ENCODE data around the gene CHIC1. TPM values are rescaled to one million over a fixed set of nuclear protein-coding genes. Genes with fewer than 3 reads are reported as not detected.
"Not testable (repeated sequence)": the region's sequence is repeated elsewhere in the genome, so short reads cannot be mapped to it uniquely, and the experiment has no call there.

Gene CHIC1
- total RNA-seq, 2 donors from 2014 or later, result 4.2 to 8.3 TPM

DNA sequence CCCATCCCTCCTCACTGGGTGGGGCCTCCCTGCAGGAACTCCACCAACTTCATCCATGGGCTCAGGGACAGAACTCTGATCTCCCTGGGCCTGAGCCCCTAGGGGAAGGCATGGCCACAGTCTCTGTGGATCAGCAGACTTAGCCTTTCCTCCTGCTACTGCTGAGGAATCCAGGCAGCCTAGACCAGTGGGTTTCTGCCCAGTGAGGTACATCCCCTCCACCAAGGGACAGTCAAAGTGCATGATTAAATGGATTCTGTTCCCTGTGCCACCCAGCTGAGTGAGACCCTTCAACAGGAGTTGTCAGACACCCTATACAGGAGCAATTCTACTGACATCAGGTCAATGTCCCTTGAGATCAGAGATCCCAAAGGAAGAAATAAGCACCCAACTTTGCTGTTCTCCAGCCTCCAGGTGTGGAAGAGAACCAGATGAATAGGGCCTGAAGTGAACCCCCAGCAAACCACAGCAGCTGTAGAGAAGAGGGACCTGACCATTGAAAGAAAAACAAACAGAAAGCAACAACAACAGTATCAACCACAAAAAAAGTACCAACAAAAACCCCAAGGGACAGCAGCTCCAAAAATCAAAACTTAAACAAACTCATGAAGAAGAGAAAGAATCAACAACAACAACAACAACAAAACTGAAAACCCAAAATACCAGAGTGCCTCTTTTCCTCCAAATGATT lies 84.8 kb downstream of the CHIC1 start:
- Mint-ChIP-seq H3K27me3 (no peaks in the 10 kb centered on the region), H3K4me3 (no peak overlapping the region), H3K9me3 (no peaks in the 10 kb centered on the region), H3K27ac (no peak overlapping the region), H3K4me1 (no peaks in the 10 kb centered on the region), H3K36me3 (ENCODE audit: low read depth) (peaks cover 20% of the 10 kb centered on the region)
- no peak for ATAC-seq (replicated peaks)

DNA sequence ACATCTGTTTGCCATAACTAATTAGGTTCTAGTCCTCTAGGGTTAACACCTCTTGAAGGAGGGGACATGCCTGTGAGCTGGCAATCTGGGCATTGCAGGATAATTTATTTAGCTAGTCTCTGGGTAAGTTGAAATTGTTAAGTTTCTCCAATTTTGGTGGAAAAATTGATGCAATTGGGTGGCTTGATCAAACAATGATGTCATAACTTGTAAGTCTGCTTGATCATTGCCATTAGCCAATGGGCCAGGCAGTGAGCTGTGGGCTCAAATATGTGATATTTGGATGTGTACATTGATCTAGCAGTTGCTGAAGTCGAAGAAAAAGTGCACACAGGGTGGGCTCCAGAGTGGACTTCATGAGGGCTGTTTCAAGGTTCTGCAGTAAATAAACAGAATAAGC lies 98.3 kb downstream of the CHIC1 start:
- ATAC-seq (replicated peaks); H3K4me3 Mint-ChIP-seq: not testable (repeated sequence)

DNA sequence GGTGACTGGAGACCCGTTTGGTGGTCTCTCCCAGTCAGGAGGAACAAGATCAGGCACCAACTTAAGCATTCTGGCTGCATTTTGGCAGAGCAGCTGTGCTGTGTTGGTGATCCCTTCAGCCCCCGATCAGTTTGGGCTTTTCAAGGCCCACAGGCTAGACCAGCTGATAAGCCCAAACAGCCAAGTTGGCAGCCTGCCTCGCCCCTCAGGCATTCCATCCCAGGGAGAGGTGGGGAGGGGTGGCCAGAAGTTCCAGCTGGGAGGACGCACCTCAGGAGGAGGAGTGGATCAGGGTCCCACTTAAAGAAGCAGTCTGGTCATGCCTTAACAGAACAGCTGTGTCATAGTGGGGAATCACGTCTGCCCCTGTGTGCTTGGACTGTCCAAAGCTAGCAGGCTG lies 105.8 kb downstream of the CHIC1 start:
- H3K4me1 Mint-ChIP-seq, result no peaks in the 10 kb centered on the region
- no peak overlapping the region for H3K4me3 Mint-ChIP-seq
- H3K27me3 Mint-ChIP-seq, result no peaks in the 10 kb centered on the region
- no peak for ATAC-seq (replicated peaks)
- H3K9me3 Mint-ChIP-seq, result peaks cover 6% of the 10 kb centered on the region
- H3K36me3 Mint-ChIP-seq (ENCODE audit: low read depth), result no peaks in the 10 kb centered on the region
- H3K27ac Mint-ChIP-seq, result no peak overlapping the region

More for the DNA sequence above, 98.3 kb downstream of the CHIC1 start:
- not testable (repeated sequence) for H3K27me3 Mint-ChIP-seq, H3K27ac Mint-ChIP-seq, H3K9me3 Mint-ChIP-seq, H3K4me1 Mint-ChIP-seq
- peaks cover 24% of the 10 kb centered on the region for H3K36me3 Mint-ChIP-seq (ENCODE audit: low read depth)

DNA sequence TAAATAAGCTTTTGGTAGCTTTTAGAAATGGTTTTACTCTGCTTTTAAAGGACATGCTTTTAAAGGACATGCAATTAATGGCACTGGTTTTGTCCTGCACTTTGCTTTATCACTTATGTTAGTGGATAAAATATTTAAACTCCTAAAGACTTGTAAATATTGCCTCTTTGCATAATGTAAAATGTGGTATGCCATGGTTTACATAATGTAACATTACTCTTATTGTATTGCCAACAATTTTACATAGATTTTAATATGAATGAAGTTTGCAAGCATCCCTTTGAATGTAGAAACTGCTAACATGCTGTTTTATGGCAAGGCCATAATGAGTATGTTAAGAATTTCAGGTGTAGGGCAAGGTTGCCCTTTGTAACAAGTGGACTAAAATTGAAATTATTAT lies 118.4 kb downstream of the CHIC1 start:
- H3K4me3 Mint-ChIP-seq, result no peak overlapping the region
- H3K27me3 Mint-ChIP-seq, result no peaks in the 10 kb centered on the region
- peaks cover 39% of the 10 kb centered on the region for H3K36me3 Mint-ChIP-seq (ENCODE audit: low read depth)
- H3K4me1 Mint-ChIP-seq, result no peaks in the 10 kb centered on the region
- no peak for ATAC-seq (replicated peaks)
- H3K9me3 Mint-ChIP-seq, result no peaks in the 10 kb centered on the region
- H3K27ac Mint-ChIP-seq, result no peak overlapping the region

DNA sequence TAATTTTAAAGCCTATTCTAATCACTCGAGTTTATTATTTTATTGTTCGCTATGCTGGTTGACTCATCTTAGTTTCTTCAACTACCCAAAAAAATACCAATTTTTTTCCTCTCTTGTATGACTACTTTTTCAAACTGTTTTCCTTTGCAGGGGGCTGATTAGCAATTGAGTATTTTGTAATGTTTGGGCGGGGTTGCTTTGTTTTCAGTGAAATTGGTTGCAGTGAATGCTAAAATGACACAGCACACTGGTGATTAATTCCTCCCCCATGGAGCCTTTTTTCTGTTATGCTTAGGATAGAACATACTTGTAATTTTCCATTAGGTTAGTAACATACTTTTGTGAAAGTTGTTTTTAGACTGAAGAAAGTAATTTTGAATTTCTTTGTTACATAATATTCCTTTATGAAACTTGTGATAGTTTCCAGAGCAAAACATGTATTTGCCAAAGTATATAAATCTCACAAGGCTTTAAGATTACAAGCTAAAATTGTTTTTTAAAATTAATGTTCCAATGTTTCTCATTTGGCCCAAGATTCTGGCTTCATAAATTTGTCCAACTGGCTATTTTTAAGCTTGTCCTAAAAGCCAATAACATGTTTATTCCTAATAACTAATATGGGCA lies 120.4 kb downstream of the CHIC1 start:
- no peak overlapping the region for H3K27ac Mint-ChIP-seq
- no peak overlapping the region for H3K4me3 Mint-ChIP-seq
- no peaks in the 10 kb centered on the region for H3K4me1 Mint-ChIP-seq
- H3K27me3 Mint-ChIP-seq, result no peaks in the 10 kb centered on the region
- peaks cover 4% of the 10 kb centered on the region for H3K9me3 Mint-ChIP-seq
- no peak for ATAC-seq (replicated peaks)
- peaks cover 52% of the 10 kb centered on the region for H3K36me3 Mint-ChIP-seq (ENCODE audit: low read depth)

DNA sequence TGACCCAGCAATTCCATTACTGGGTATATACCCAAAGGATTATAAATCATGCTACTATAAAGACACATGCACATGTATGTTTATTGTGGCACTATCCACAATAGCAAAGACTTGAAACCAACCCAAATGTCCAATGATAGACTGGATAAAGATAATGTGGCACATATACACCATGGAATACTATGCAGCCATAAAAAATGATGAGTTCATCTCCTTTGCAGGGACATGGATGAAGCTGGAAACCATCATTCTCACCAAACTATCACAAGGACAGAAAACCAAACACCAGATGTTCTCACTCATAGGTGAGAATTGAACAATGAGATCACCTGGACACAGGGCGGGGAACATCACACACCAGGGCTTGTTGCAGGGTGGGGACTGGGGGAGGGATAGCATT lies 144.0 kb downstream of the CHIC1 start:
- not testable (repeated sequence) for H3K9me3 Mint-ChIP-seq; H3K27me3 Mint-ChIP-seq; H3K4me3 Mint-ChIP-seq; H3K27ac Mint-ChIP-seq; H3K36me3 Mint-ChIP-seq (ENCODE audit: low read depth); H3K4me1 Mint-ChIP-seq; ATAC-seq (replicated peaks)

DNA sequence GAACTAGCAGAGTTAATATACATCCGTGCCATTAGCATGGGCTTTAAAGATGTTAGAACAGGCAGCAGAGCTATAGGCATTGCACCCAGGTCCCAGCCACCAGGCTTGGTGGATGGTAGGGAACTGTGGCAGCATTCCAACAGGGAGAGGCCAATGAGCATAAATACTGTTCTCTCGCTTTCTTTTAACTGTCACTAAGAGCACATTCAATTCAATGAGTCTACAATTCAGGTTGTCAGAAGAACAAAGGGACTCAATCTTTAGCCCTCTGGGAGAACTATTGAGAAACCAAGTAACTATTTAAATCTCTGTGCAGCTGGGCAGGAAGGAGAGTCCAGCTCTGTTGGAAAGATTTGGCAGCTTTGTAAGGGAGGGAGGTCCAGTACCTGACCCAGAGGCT lies 165.6 kb downstream of the CHIC1 start:
- ATAC-seq (replicated peaks), result no peak
- Mint-ChIP-seq H3K4me1 (no peaks in the 10 kb centered on the region), H3K27ac (no peak overlapping the region), H3K9me3 (no peaks in the 10 kb centered on the region), H3K36me3 (ENCODE audit: low read depth) (no peaks in the 10 kb centered on the region), H3K27me3 (peaks cover 4% of the 10 kb centered on the region), H3K4me3 (no peak overlapping the region)

Other genes starting within 250 kb of the CHIC1 start
- gene CDX4, start 116.1 kb upstream of the CHIC1 start, total RNA-seq, result not detected

Measured in activated T-helper 17 cell treated with anti-CD3 and anti-CD28 coated beads, Interleukin-2, amount 50 U/mL, for 72 hours (primary cell).